Tibial nerve (tissue), 4 donors: Measurements from ENCODE around the gene HOXA4. TPM values are rescaled to one million over a fixed set of nuclear protein-coding genes. Genes with fewer than 3 reads are reported as not detected.

Source experiments
- DNase-seq, 2 donors: peaks; one replicate each; pipeline ENCODE4 v3.0.0-alpha.2; 2019; ENCODE audit warnings: low spot score in 2 of 2
- H3K27ac ChIP-seq, 4 donors: fragments of 200-600 bp; sonication (generic) in 3 of 4; one replicate each; pipeline ENCODE4 v1.5.1; 2017 to 2019; ENCODE audit warnings: mild to moderate bottlenecking in 1 of 4
- H3K27me3 ChIP-seq, 2 donors: fragments of 200-600 bp; sonication (generic) in 1 of 2; one replicate each; pipeline versions ENCODE4 v1.5.1 to v1.6.0; 2017 to 2019
- H3K36me3 ChIP-seq, 3 donors: fragments of 200-600 bp; sonication (generic); one replicate each; pipeline ENCODE4 v1.5.1; 2018 to 2019
- H3K4me1 ChIP-seq, 4 donors: fragments of 200-600 bp; sonication (generic) in 3 of 4; one replicate each; pipeline ENCODE4 v1.5.1; 2017 to 2019
- H3K4me3 ChIP-seq, 4 donors: fragments of 200-600 bp; sonication (generic) in 3 of 4; one replicate each; pipeline ENCODE4 v1.5.1; 2017 to 2019; ENCODE audit warnings: mild to moderate bottlenecking in 1 of 4, moderate library complexity in 1 of 4
- H3K9me3 ChIP-seq, 4 donors: fragments of 200-600 bp; sonication (generic) in 3 of 4; one replicate each; pipeline ENCODE4 v1.5.1; 2017 to 2019
- CTCF ChIP-seq, 5 experiments: fragments of 200-600 bp in 3 of 5; fragments of 450-650 bp in 2 of 5; sonication (generic) in 3 of 5; IDR thresholded peaks; one replicate each; pipeline ENCODE4 v1.5.1; 2016 to 2019; ENCODE audit warnings: antibody characterized with exemption in 5 of 5, mild to moderate bottlenecking in 3 of 5, moderate library complexity in 2 of 5
- EP300 ChIP-seq, 2 donors: sonication (generic); formaldehyde crosslinking; IDR thresholded peaks; one replicate each; pipeline ENCODE4 v1.6.1; 2017; ENCODE audit warnings: antibody characterized with exemption in 2 of 2, mild to moderate bottlenecking in 1 of 2
- POLR2A ChIP-seq, 2 donors: fragments of 450-650 bp; IDR thresholded peaks; one replicate each; pipeline ENCODE4 v1.6.1; 2017; ENCODE audit warnings: antibody characterized with exemption in 2 of 2, mild to moderate bottlenecking in 2 of 2, moderate library complexity in 2 of 2
- WGBS, 2 donors: methylation state at CpG; one replicate each; pipeline ENCODE4 v1.1.5; 2018; 5-methylcytosine and 5-hydroxymethylcytosine counted together
- total RNA-seq, 4 donors: library from RNA; depleted of rRNA; stranded (reverse); fragments of >200 nt; gene quantifications; one replicate each; pipeline ENCODE4 v1.1.0, GENCODE V29; 2016

Gene HOXA4
- total RNA-seq, 4 donors from 2014 or later, result 4.4 to 6.3 (median 4.7) TPM

GRCh38 chr7:27111751-27112277 lies 18.7 kb downstream of the HOXA4 start:
- Histone ChIP-seq H3K9me3 (no peaks in the 10 kb centered on the region), H3K36me3 (peaks cover 0 to 9% (median 0%) of the 10 kb centered on the region in 3 donors), H3K27ac (peak overlapping the region; percentile 21 to 78 (median 62)), H3K27me3 (peaks cover 0 to 54% of the 10 kb centered on the region in 2 donors), H3K4me1 (peaks cover 0 to 65% (median 4%) of the 10 kb centered on the region in 4 donors), H3K4me3 (no peak overlapping the region)
- TF ChIP-seq POLR2A (IDR thresholded peaks at IDR 0.05) (no peak), CTCF (IDR thresholded peaks at IDR 0.05) (no peak), EP300 (IDR thresholded peaks at IDR 0.05) (no peak)
- DNase-seq, result no peak
- WGBS, 2 donors, result 45 to 66% methylated on average over 4 of the region's 4 CpGs

DNA sequence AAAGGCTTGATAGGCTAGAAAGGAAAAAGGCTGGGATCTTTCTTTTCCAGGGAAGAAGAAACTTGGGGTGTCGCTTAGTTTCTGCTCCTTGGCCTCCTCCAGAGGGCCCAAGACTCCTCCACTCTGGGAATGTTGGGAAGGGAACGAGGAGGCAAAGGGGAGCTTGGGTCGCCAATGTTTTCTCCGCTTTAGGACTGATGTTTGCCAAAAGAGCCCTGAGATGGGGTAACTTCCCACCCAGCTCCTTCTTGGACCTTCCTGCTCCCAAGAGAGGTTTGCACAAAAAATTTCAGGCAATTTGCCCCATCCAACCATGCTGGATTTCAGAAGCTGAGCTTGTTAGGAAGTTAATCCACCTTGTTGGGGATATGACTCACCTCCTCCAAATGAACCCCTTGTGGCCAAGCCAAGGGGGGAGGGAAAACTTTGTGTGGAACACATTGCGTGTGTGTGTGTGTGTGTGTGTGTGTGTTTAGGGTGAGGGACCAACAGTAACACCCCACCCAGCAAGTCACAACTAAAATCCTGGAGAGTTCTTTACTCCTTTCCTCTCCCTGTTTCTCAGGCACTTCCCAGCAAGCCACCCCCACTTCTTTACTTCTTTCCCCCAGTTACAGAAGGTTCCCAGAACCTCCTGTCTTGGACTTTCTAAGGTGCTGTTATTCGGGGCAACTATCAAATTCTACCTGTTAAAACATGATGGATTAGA lies 19.4 kb downstream of the HOXA4 start:
- Histone ChIP-seq H3K27ac (peak overlapping the region; percentile 33 to 77 (median 58)), H3K9me3 (no peaks in the 10 kb centered on the region), H3K27me3 (peaks cover 0 to 60% of the 10 kb centered on the region in 2 donors), H3K4me3 (peak overlapping the region in 2 of 4 donors; percentile 6 to 16), H3K4me1 (peaks cover 0 to 67% (median 4%) of the 10 kb centered on the region in 4 donors), H3K36me3 (peaks cover 0 to 9% (median 0%) of the 10 kb centered on the region in 3 donors)
- peak in 1 of 2 donors; percentile 46 for DNase-seq
- 41 to 53% methylated on average over 6 of the region's 6 CpGs for WGBS, 2 donors
- TF ChIP-seq EP300 (IDR thresholded peaks at IDR 0.05) (peak in 1 of 2 donors; percentile 50), POLR2A (IDR thresholded peaks at IDR 0.05) (no peak)

GRCh38 chr7:27110186-27111031 lies 20.1 kb downstream of the HOXA4 start:
- Histone ChIP-seq H3K27me3 (peaks cover 0 to 63% of the 10 kb centered on the region in 2 donors), H3K36me3 (peaks cover 0 to 9% (median 0%) of the 10 kb centered on the region in 3 donors), H3K9me3 (no peaks in the 10 kb centered on the region), H3K27ac (peak overlapping the region in 3 of 4 donors; percentile 47 to 77 (median 68)), H3K4me3 (peak overlapping the region in 2 of 4 donors; percentile 6 to 16), H3K4me1 (peaks cover 0 to 70% (median 4%) of the 10 kb centered on the region in 4 donors)
- TF ChIP-seq CTCF (IDR thresholded peaks at IDR 0.05) (no peak), POLR2A (IDR thresholded peaks at IDR 0.05) (no peak), EP300 (IDR thresholded peaks at IDR 0.05) (no peak)
- WGBS, 2 donors, result 49 to 52% methylated on average over 49 to 60 of the region's 66 CpGs
- no peak for DNase-seq

GRCh38 chr7:27109466-27110185 lies 20.9 kb downstream of the HOXA4 start:
- Histone ChIP-seq H3K9me3 (no peaks in the 10 kb centered on the region), H3K36me3 (peaks cover 0 to 9% (median 0%) of the 10 kb centered on the region in 3 donors), H3K4me3 (no peak overlapping the region), H3K27ac (peak overlapping the region in 3 of 4 donors; percentile 68 to 77 (median 68)), H3K27me3 (peaks cover 0 to 63% of the 10 kb centered on the region in 2 donors), H3K4me1 (peaks cover 0 to 67% (median 4%) of the 10 kb centered on the region in 4 donors)
- 92% methylated on average over 4 of the region's 4 CpGs for WGBS, 2 donors
- no peak for DNase-seq
- TF ChIP-seq POLR2A (IDR thresholded peaks at IDR 0.05) (no peak), EP300 (IDR thresholded peaks at IDR 0.05) (no peak), CTCF (IDR thresholded peaks at IDR 0.05) (no peak)
